GM12878 (cell line): ENCODE measurements around the gene CD151. TPM values are rescaled to one million over a fixed set of nuclear protein-coding genes. Genes with fewer than 3 reads are reported as not detected.
A peak's percentile ranks its signal among the peaks of the same experiment; 100 is the strongest.

ENCODE experiments used
- BHLHE40 ChIP-seq, 2 experiments: fragments of 450-650 bp in 1 of 2; IDR thresholded peaks; 2 replicates each; pipeline ENCODE4 v1.6.1; 2011 to 2017; ENCODE audit warnings: low read depth in 2 of 2, borderline replicate concordance in 1 of 2, improper control_type of control experiment in 1 of 2, low read length in 1 of 2, mild to moderate bottlenecking in 1 of 2
- BMI1 ChIP-seq: fragments of 450-650 bp; IDR thresholded peaks from 2 replicates; pipeline ENCODE4 v1.6.1; 2016; ENCODE audit warnings: mild to moderate bottlenecking, moderate library complexity, borderline replicate concordance
- CBFB ChIP-seq: IDR thresholded peaks from 2 replicates; pipeline ENCODE4 v1.6.1; 2016; ENCODE audit warnings: antibody characterized with exemption, low read depth
- CHD2 ChIP-seq: IDR thresholded peaks from 2 replicates; pipeline ENCODE4 v1.6.1; 2011; ENCODE audit warnings: low read depth, low read length, improper control_type of control experiment, borderline replicate concordance
- CREB1 ChIP-seq: IDR thresholded peaks from 2 replicates; pipeline ENCODE4 v1.6.1; 2012; ENCODE audit warnings: low read depth, mild to moderate bottlenecking, inconsistent platforms
- EP300 ChIP-seq, 2 experiments: fragments of 150-350 bp in 1 of 2; IDR thresholded peaks; 2 replicates each; pipeline ENCODE4 v1.6.1; 2011 to 2012; ENCODE audit warnings: low read depth in 2 of 2, low read length in 2 of 2, borderline replicate concordance in 1 of 2, improper control_type of control experiment in 1 of 2, inconsistent platforms in 1 of 2; ENCODE audit not compliant: control insufficient read depth in 1 of 2
- ETV6 ChIP-seq, 2 experiments: fragments of 450-650 bp in 1 of 2; IDR thresholded peaks in 1 of 2; conservative IDR thresholded peaks in 1 of 2; 2 replicates each; pipeline ENCODE4 v1.6.1; 2014; ENCODE audit warnings: antibody characterized with exemption in 1 of 2, borderline replicate concordance in 1 of 2, low read depth in 1 of 2, mild to moderate bottlenecking in 1 of 2, moderate library complexity in 1 of 2
- EZH2 ChIP-seq: IDR thresholded peaks from 2 replicates; pipeline ENCODE4 v1.6.1; 2012; ENCODE audit warnings: low read depth, mild to moderate bottlenecking, control low read depth, inconsistent platforms, low read length, borderline replicate concordance; ENCODE audit not compliant: control insufficient read depth
- HCFC1 ChIP-seq: fragments of 150-350 bp; IDR thresholded peaks from 2 replicates; pipeline ENCODE4 v1.6.1; 2014; ENCODE audit warnings: low read length
- HDAC6 ChIP-seq: fragments of 200-600 bp; sonication (generic); IDR thresholded peaks from one replicate; pipeline ENCODE4 v1.8.0; 2017; ENCODE audit warnings: antibody characterized with exemption; ENCODE audit not compliant: unreplicated experiment
- HDGF ChIP-seq: fragments of 450-650 bp; IDR thresholded peaks from 2 replicates; pipeline ENCODE4 v1.6.1; 2016; ENCODE audit warnings: antibody characterized with exemption
- MTA2 ChIP-seq: fragments of 450-650 bp; IDR thresholded peaks from 2 replicates; pipeline ENCODE4 v1.6.1; 2016; ENCODE audit warnings: low read depth, mild to moderate bottlenecking, moderate library complexity
- NFIC ChIP-seq: IDR thresholded peaks from 2 replicates; pipeline ENCODE4 v1.6.1; 2012; ENCODE audit warnings: low read depth, mild to moderate bottlenecking, inconsistent platforms, low read length, moderate library complexity
- NKRF ChIP-seq: fragments of 450-650 bp; conservative IDR thresholded peaks from 2 replicates; pipeline ENCODE4 v1.6.1; 2017; ENCODE audit warnings: mild to moderate bottlenecking, moderate library complexity
- NR2C2 ChIP-seq: IDR thresholded peaks from 2 replicates; pipeline ENCODE4 v1.6.1; 2011; ENCODE audit warnings: borderline replicate concordance, low read depth; ENCODE audit not compliant: control insufficient read depth, insufficient read length
- PBX3 ChIP-seq: IDR thresholded peaks from 2 replicates; pipeline ENCODE4 v1.6.1; 2011; ENCODE audit warnings: mild to moderate bottlenecking, low read depth, low read length, moderate library complexity; ENCODE audit not compliant: insufficient replicate concordance
- PKNOX1 ChIP-seq: fragments of 450-650 bp; IDR thresholded peaks from 2 replicates; pipeline ENCODE4 v1.6.1; 2016; ENCODE audit warnings: mild to moderate bottlenecking
- POLR2AphosphoS2 ChIP-seq: IDR thresholded peaks from 2 replicates; pipeline ENCODE4 v1.6.1; 2011; ENCODE audit warnings: low read depth, mild to moderate bottlenecking, low read length, improper control_type of control experiment, moderate library complexity
- RFX5 ChIP-seq: IDR thresholded peaks from 2 replicates; pipeline ENCODE4 v1.6.1; 2011; ENCODE audit warnings: low read depth, low read length, improper control_type of control experiment
- SMARCA5 ChIP-seq: fragments of 450-650 bp; IDR thresholded peaks from 2 replicates; pipeline ENCODE4 v1.6.1; 2017; ENCODE audit warnings: mild to moderate bottlenecking
- STAT1 ChIP-seq: fragments of 450-650 bp; conservative IDR thresholded peaks from 2 replicates; pipeline ENCODE4 v1.6.1; 2014; ENCODE audit warnings: antibody characterized with exemption, mild to moderate bottlenecking
- TAF1 ChIP-seq: IDR thresholded peaks from 2 replicates; pipeline ENCODE4 v1.6.1; 2011; ENCODE audit warnings: mild to moderate bottlenecking, low read depth, low read length, borderline replicate concordance
- TBL1XR1 ChIP-seq: IDR thresholded peaks from 2 replicates; pipeline ENCODE4 v1.6.1; 2012; ENCODE audit warnings: low read depth, low read length, improper control_type of control experiment
- TCF7 ChIP-seq: IDR thresholded peaks from 2 replicates; pipeline ENCODE4 v1.6.1; 2014; ENCODE audit warnings: antibody characterized with exemption, borderline replicate concordance
- YBX1 ChIP-seq: fragments of 450-650 bp; IDR thresholded peaks from 2 replicates; pipeline ENCODE4 v1.6.1; 2016; ENCODE audit warnings: antibody characterized with exemption
- ZSCAN29 ChIP-seq: fragments of 450-650 bp; IDR thresholded peaks from 2 replicates; pipeline ENCODE4 v1.6.1; 2017; ENCODE audit warnings: mild to moderate bottlenecking, moderate library complexity
- polyA plus RNA-seq, 11 experiments: library from polyadenylated mRNA; depleted of rRNA in 4 of 11; unstranded in 6 of 11; stranded (reverse) in 5 of 11; fragments of >200 nt; fragmentation: Nextera tagmentation in 4 of 11; fragmentation: Illumina TruSeq in 1 of 11; extraction: Ambion mirVana in 4 of 11; extraction: Trizol in 1 of 11; gene quantifications; 1 replicate in 1 of 11; 2 replicates in 10 of 11; pipeline versions ENCODE4 v1.2.1 to v1.2.3, GENCODE V29; 2011 to 2016; ENCODE audit warnings: inconsistent platforms in 2 of 11, missing spikeins in 2 of 11, low read depth in 1 of 11
- total RNA-seq, 4 experiments: library from RNA; depleted of rRNA in 3 of 4; stranded (reverse); fragments of >200 nt in 3 of 4; fragmentation: Illumina TruSeq in 1 of 4; extraction: Trizol in 1 of 4; gene quantifications; 2 replicates each; pipeline versions ENCODE4 v1.2.1 to v1.2.3, GENCODE V29; 2013 to 2021

Gene CD151
- total and polyA plus RNA-seq, 10 of the 15 experiments (the other 5 are each of a cell fraction or from before 2014, with no cell fraction given), result 0.52 to 41.7 (median 14.7) TPM

GRCh38 chr11:809287-810039 lies 23.3 kb upstream of the CD151 start, which contains the start of gene RPLP2 (continued):
- TF ChIP-seq PBX3 (peak; percentile 42), STAT1 (no peak; the same call in 1 of the 2 replicates), EZH2 (no peak), TAF1 (peak; percentile 97), TBL1XR1 (peak; percentile 47; the same call in 1 of the 2 replicates), CBFB (peak; percentile 66; the same call in 1 of the 2 replicates), MTA2 (no peak), NFIC (no peak), HDAC6 (no peak), SMARCA5 (0 out of 2 replicates have a peak, but pooled peaks have one; percentile 69), BMI1 (no peak), CREB1 (peak; percentile 99), TCF7 (no peak), NKRF (peak; percentile 88), PKNOX1 (peak; percentile 80), YBX1 (no peak), HDGF (peak; percentile 89; the same call in 1 of the 2 replicates), BHLHE40 (IDR thresholded peaks at IDR 0.05; ENCODE audit: borderline replicate concordance in 1 of 2, low read depth in 2 of 2, low read length in 1 of 2) (peak; percentile 90 to 95), NR2C2 (no peak), EP300 (IDR thresholded peaks at IDR 0.05; ENCODE audit: borderline replicate concordance in 1 of 2, control insufficient read depth in 1 of 2, low read depth in 2 of 2, low read length in 2 of 2) (peak; percentile 7 to 21; a peak in 2 of 4 replicates), ZSCAN29 (no peak), ETV6 (conservative IDR thresholded peaks at IDR 0.05 in 1 of 2, IDR thresholded peaks at IDR 0.05 in 1 of 2; ENCODE audit: borderline replicate concordance in 1 of 2, low read depth in 1 of 2) (no peak), HCFC1 (peak; percentile 83), POLR2AphosphoS2 (peak; percentile 72; the same call in 1 of the 2 replicates), CHD2 (peak; percentile 96), RFX5 (no peak; the same call in 1 of the 2 replicates)
